Memory B cell (primary cell): ENCODE measurements around the gene CSK.

ENCODE experiments used
- ATAC-seq: fragments of 150-1000 bp; cut with Tn5 transposase; 2 replicates; pipeline ENCODE4 v1.10.0; 2021; ENCODE audit warnings: low read depth, mild to moderate bottlenecking, moderate library complexity
- DNase-seq, 2 donors: peaks; one replicate each; pipeline ENCODE4 v3.0.0; 2022; ENCODE audit warnings: low spot score in 2 of 2
- H3K27ac Mint-ChIP-seq: one replicate; pipeline ENCODE4 v1.8.0; 2022; ENCODE audit warnings: mild to moderate bottlenecking, moderate library complexity, mixed read lengths
- H3K27me3 Mint-ChIP-seq: one replicate; pipeline ENCODE4 v1.8.0; 2022; ENCODE audit warnings: mixed read lengths
- H3K36me3 Mint-ChIP-seq: one replicate; pipeline ENCODE4 v1.8.0; 2022; ENCODE audit warnings: mild to moderate bottlenecking, mixed read lengths
- H3K4me1 Mint-ChIP-seq: one replicate; pipeline ENCODE4 v1.8.0; 2022; ENCODE audit warnings: mixed read lengths
- H3K4me3 Mint-ChIP-seq: one replicate; pipeline ENCODE4 v1.8.0; 2022; ENCODE audit warnings: mild to moderate bottlenecking, moderate library complexity, mixed read lengths
- H3K9me3 Mint-ChIP-seq: one replicate; pipeline ENCODE4 v1.8.0; 2022; ENCODE audit warnings: mixed read lengths

CSK gene

DNA sequence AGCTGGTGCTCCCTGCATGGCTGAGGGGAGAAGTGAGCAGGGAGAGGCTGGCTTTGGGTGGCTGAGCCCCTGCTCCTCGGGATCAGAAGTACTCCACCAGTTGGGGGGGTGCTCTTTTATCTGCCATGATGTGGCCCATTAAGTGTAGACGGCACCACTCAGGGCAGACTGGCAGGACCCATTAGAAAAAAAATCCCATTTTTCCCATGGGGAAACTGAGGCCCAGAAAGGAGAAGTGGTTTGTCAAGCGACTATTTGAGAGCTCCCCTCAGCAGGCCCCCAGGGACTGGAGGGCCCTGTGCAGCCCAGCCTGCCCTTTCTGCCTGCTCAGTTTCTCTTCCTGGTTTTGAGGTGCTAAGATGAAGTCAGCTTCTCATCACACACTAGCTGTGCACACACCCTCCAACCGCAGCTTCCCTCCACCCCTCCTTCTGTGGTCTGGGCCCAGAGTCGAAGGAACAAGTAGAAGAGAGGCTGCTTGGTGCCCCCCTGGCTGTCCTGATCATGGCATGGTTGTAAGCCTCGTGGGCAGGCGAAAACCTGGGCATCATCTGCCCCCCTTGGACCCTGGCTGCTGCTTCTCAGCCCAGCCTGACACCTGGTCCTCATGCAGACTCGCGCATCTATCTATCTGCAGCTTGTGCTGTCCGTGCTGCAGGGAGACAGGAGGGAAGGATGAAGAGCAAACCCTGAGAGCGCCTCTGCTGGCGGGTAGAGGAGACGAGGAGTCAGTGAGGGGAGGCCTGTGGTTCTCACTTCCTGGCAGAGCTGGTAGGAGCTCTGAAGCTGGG lies 5.6 kb downstream of the CSK start:
- Mint-ChIP-seq H3K4me3 (peak overlapping the region; percentile 99), H3K4me1 (peaks cover 65% of the 10 kb centered on the region), H3K36me3 (peaks cover 19% of the 10 kb centered on the region), H3K9me3 (no peaks in the 10 kb centered on the region), H3K27ac (peak overlapping the region; percentile 95), H3K27me3 (no peaks in the 10 kb centered on the region)
- peak; percentile 72 for ATAC-seq
- peak; percentile 82 to 90 for DNase-seq

- ATAC-seq (no peak), DNase-seq (no peak)
- Mint-ChIP-seq H3K4me3 (peak overlapping the region; percentile 99), H3K9me3 (no peaks in the 10 kb centered on the region), H3K27ac (peak overlapping the region; percentile 95), H3K27me3 (no peaks in the 10 kb centered on the region), H3K4me1 (peaks cover 70% of the 10 kb centered on the region), H3K36me3 (peaks cover 15% of the 10 kb centered on the region)
Measured at GRCh38 chr15:74788042-74788682, 6.3 kb downstream of the CSK start.

GRCh38 chr15:74788683-74789151 lies 6.8 kb downstream of the CSK start:
- Mint-ChIP-seq H3K4me3 (peak overlapping the region; percentile 99), H3K27me3 (no peaks in the 10 kb centered on the region), H3K27ac (peak overlapping the region; percentile 95), H3K9me3 (no peaks in the 10 kb centered on the region), H3K36me3 (peaks cover 17% of the 10 kb centered on the region), H3K4me1 (peaks cover 72% of the 10 kb centered on the region)
- DNase-seq = peak in 1 of 2 donors; percentile 55
- ATAC-seq = peak; percentile 28

GRCh38 chr15:74789171-74789631 lies 7.3 kb downstream of the CSK start:
- Mint-ChIP-seq H3K27me3 (no peaks in the 10 kb centered on the region), H3K4me1 (peaks cover 67% of the 10 kb centered on the region), H3K9me3 (no peaks in the 10 kb centered on the region), H3K36me3 (peaks cover 17% of the 10 kb centered on the region), H3K27ac (peak overlapping the region; percentile 95), H3K4me3 (peak overlapping the region; percentile 99)
- DNase-seq = peak in 1 of 2 donors; percentile 56
- peak; percentile 30 for ATAC-seq

GRCh38 chr15:74789741-74790079 lies 7.8 kb downstream of the CSK start:
- peak overlapping the region; percentile 95 for H3K27ac Mint-ChIP-seq
- H3K36me3 Mint-ChIP-seq = peaks cover 13% of the 10 kb centered on the region

GRCh38 chr15:74790080-74790916 lies 8.4 kb downstream of the CSK start:
- H3K36me3 Mint-ChIP-seq = peaks cover 13% of the 10 kb centered on the region
- no peaks in the 10 kb centered on the region for H3K9me3 Mint-ChIP-seq
- peak overlapping the region; percentile 99 for H3K4me3 Mint-ChIP-seq
- ATAC-seq = peak; percentile 27
- peaks cover 64% of the 10 kb centered on the region for H3K4me1 Mint-ChIP-seq
- peak in 1 of 2 donors; percentile 54 for DNase-seq
- H3K27me3 Mint-ChIP-seq = no peaks in the 10 kb centered on the region
- peak overlapping the region; percentile 95 for H3K27ac Mint-ChIP-seq

More at GRCh38 chr15:74789741-74790079, 7.8 kb downstream of the CSK start:
- H3K4me1 Mint-ChIP-seq = peaks cover 64% of the 10 kb centered on the region
- H3K27me3 Mint-ChIP-seq = no peaks in the 10 kb centered on the region
- ATAC-seq (no peak), DNase-seq (no peak)
- H3K4me3 Mint-ChIP-seq = peak overlapping the region; percentile 99
- H3K9me3 Mint-ChIP-seq = no peaks in the 10 kb centered on the region

DNA sequence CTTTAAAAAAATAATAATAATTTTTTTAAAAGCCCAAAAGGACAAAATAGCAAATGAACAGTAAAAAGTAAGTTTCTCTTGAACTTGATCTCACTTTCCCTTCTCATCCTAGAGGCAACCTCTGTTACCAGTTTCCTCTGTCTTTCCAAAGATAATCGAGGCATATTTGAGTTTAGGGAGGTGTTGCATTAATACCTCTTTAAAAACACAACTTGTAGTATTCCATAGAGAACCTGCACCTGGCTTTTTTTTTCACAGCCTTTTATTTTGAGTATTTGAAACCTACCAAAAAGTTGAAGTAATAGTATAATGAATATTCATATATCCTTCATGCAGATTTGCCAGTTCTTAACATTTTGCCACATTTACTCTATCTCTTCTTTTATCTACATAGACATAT lies 9.1 kb downstream of the CSK start:
- H3K27ac Mint-ChIP-seq = peak overlapping the region; percentile 95

DNA sequence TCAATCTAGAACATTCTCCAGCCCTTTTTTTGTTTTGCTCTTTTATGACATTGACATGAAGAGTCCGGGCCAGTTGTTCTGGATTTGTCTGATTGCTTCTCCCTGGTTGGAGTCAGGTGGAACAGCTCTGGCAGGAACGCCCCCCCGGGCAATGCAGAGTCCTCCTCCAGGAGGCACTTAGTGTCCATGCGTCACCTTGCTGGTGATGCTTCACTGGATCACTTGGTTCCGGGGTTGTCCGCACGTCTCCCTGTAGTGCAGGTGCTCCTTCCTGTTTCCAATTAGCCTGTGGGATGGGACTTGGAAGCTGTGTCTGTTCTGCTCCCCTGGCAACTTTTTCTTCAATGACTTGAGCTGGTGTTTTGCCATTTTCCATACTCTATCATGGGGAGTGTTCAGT lies 9.8 kb downstream of the CSK start:
- ATAC-seq (no peak), DNase-seq (no peak)
- H3K27ac Mint-ChIP-seq = peak overlapping the region; percentile 92
- H3K36me3 Mint-ChIP-seq = peaks cover 18% of the 10 kb centered on the region
- peaks cover 64% of the 10 kb centered on the region for H3K4me1 Mint-ChIP-seq
- peak overlapping the region; percentile 85 for H3K4me3 Mint-ChIP-seq
- no peaks in the 10 kb centered on the region for H3K9me3 Mint-ChIP-seq
- H3K27me3 Mint-ChIP-seq = no peaks in the 10 kb centered on the region

More for the DNA sequence above, 9.1 kb downstream of the CSK start:
- Mint-ChIP-seq H3K36me3 (peaks cover 15% of the 10 kb centered on the region), H3K4me3 (peak overlapping the region; percentile 99), H3K4me1 (peaks cover 64% of the 10 kb centered on the region), H3K27me3 (no peaks in the 10 kb centered on the region), H3K9me3 (no peaks in the 10 kb centered on the region)
- no peak for ATAC-seq
- no peak for DNase-seq

- peaks cover 20% of the 10 kb centered on the region for H3K36me3 Mint-ChIP-seq
- H3K9me3 Mint-ChIP-seq = no peaks in the 10 kb centered on the region
- H3K27me3 Mint-ChIP-seq = no peaks in the 10 kb centered on the region
- H3K4me3 Mint-ChIP-seq = peak overlapping the region; percentile 85
- peaks cover 63% of the 10 kb centered on the region for H3K4me1 Mint-ChIP-seq
- peak overlapping the region; percentile 92 for H3K27ac Mint-ChIP-seq
- no peak for DNase-seq
- ATAC-seq = no peak
Measured at GRCh38 chr15:74792227-74793016, 10.5 kb downstream of the CSK start.

GRCh38 chr15:74793135-74794028 lies 11.5 kb downstream of the CSK start:
- ATAC-seq = peak; percentile 28
- Mint-ChIP-seq H3K4me1 (peaks cover 64% of the 10 kb centered on the region), H3K4me3 (peak overlapping the region; percentile 73), H3K27ac (peak overlapping the region; percentile 92), H3K27me3 (no peaks in the 10 kb centered on the region), H3K9me3 (no peaks in the 10 kb centered on the region), H3K36me3 (peaks cover 24% of the 10 kb centered on the region)
- DNase-seq = peak in 1 of 2 donors; percentile 65

DNA sequence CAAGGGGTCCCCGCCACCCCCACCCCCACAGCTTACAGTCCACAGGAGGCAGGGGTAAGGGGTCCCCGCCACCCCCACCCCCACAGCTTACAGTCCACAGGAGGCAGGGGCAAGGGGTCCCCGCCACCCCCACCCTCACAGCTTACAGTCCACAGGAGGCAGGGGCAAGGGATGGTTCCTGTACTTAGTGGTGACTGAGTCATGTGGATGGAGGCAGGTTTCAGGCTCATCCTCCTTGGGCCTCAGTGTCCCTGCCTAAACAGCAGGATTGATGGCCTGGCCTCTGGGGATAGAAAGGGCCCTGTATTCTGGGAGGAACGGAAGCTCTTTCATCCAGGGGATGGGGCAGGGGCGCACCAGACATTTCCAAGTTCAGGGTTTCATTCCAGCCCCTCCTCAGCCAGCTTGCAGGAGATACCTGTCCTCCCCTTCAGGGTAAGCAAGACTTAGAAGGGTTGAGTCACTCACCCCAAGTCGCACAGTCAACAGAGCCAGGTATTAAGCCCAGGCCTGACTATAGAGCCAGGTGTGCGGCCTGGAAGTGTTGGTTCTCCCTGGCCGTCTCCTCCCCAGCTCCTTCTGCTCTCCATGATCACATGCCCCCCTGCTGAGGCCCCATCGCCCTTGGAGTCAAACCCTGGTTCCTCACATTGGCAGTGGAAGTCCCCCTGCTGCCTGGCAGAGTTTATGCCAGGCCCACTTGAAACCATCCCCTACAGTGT lies 12.5 kb downstream of the CSK start:
- Mint-ChIP-seq H3K4me1 (peaks cover 67% of the 10 kb centered on the region), H3K36me3 (peaks cover 24% of the 10 kb centered on the region), H3K27me3 (no peaks in the 10 kb centered on the region), H3K27ac (peak overlapping the region; percentile 83), H3K4me3 (peak overlapping the region; percentile 61), H3K9me3 (no peaks in the 10 kb centered on the region)
- no peak for ATAC-seq
- DNase-seq = no peak

DNA sequence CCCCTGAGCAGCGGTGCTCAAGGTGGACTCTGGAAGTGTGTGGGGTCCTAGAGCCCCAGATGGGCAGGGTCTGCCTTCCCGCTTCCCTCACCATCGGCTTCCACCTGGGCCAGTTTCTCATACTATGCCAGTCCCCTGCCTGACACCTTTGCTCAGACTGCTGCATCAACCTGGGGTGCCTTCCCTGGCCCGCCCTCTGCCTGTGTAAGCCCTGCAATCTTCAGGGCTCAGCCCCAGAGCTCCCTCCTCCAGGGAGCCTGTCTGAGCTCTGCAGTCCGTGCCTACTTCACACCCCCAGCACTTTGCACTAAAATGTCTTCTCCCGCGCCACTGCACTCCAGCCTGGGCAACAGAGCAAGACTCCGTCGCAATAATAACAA lies 13.1 kb downstream of the CSK start:
- Mint-ChIP-seq H3K27me3 (no peaks in the 10 kb centered on the region), H3K36me3 (peaks cover 23% of the 10 kb centered on the region), H3K4me1 (peaks cover 67% of the 10 kb centered on the region), H3K27ac (peak overlapping the region; percentile 83), H3K9me3 (no peaks in the 10 kb centered on the region), H3K4me3 (peak overlapping the region; percentile 61)
- ATAC-seq (no peak), DNase-seq (no peak)
